ENCODE results near the gene SPAST. TPM values are rescaled to one million over a fixed set of nuclear protein-coding genes. Genes with fewer than 3 reads are reported as not detected.

SPAST gene
- total and polyA plus RNA-seq, 9 of the 15 experiments (the other 6 are each of a cell fraction or from before 2014, with no cell fraction given): 7.4 to 37.0 (median 19.0) TPM

DNA sequence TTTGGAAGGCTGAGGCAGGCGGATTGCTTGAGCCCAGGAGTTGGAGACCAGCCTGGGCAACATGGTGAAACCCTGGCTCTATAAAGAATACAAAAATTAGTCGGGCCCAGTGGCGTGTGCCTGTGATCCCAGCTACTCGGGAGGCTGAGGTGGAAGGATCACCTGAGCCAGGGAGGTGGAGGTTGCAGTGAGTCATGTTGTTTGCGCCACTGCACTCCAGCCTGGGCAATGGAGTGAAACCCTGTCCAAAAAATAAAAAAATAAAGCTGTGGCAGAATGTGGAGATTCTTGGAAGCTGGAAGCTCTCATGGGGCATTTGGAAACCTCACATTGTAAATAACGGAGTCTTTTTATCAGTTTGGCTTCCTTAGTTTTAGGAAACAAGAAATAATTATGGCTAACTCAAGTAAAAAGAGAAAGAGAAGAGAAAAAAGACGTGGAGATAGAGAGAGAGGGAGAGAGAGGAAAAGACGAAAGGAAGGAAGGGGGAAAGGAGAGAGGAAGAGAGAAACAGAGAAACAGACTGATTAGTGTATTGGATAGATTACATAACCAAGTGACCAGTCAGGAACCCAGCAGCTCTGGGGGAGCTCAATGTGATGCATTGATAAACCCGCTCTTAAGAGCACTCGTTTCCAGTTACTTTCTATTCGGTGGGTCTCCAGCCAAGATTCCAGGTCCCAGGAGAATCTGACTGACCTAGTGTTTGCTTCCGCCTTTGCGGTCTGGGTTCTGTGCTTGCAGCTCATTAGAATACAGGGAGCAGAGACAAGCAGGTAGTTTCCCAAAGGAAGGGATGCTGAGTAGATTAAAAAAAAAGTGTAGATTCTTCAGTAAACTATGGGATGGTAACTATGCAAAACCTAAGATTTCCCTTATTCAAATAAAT, 1.1 kb upstream of the SPAST start (continued):
- TF ChIP-seq, protein P1, sequence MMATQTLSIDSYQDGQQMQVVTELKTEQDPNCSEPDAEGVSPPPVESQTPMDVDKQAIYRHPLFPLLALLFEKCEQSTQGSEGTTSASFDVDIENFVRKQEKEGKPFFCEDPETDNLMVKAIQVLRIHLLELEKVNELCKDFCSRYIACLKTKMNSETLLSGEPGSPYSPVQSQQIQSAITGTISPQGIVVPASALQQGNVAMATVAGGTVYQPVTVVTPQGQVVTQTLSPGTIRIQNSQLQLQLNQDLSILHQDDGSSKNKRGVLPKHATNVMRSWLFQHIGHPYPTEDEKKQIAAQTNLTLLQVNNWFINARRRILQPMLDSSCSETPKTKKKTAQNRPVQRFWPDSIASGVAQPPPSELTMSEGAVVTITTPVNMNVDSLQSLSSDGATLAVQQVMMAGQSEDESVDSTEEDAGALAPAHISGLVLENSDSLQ (IDR thresholded peaks at IDR 0.05): no peak
- no peak for TF ChIP-seq ARNT (IDR thresholded peaks at IDR 0.05)
- TF ChIP-seq, protein P2, sequence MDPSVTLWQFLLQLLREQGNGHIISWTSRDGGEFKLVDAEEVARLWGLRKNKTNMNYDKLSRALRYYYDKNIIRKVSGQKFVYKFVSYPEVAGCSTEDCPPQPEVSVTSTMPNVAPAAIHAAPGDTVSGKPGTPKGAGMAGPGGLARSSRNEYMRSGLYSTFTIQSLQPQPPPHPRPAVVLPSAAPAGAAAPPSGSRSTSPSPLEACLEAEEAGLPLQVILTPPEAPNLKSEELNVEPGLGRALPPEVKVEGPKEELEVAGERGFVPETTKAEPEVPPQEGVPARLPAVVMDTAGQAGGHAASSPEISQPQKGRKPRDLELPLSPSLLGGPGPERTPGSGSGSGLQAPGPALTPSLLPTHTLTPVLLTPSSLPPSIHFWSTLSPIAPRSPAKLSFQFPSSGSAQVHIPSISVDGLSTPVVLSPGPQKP (CRISPR knock-in tag; IDR thresholded peaks at IDR 0.05): no peak
- TF ChIP-seq, protein P3, sequence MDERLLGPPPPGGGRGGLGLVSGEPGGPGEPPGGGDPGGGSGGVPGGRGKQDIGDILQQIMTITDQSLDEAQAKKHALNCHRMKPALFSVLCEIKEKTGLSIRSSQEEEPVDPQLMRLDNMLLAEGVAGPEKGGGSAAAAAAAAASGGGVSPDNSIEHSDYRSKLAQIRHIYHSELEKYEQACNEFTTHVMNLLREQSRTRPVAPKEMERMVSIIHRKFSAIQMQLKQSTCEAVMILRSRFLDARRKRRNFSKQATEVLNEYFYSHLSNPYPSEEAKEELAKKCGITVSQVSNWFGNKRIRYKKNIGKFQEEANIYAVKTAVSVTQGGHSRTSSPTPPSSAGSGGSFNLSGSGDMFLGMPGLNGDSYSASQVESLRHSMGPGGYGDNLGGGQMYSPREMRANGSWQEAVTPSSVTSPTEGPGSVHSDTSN (CRISPR knock-in tag; IDR thresholded peaks at IDR 0.05; ENCODE audit: low read depth): no peak
- TF ChIP-seq, protein P3 (tag; conservative IDR thresholded peaks at IDR 0.05; ENCODE audit: low read depth): no peak
- TF ChIP-seq, protein P4, sequence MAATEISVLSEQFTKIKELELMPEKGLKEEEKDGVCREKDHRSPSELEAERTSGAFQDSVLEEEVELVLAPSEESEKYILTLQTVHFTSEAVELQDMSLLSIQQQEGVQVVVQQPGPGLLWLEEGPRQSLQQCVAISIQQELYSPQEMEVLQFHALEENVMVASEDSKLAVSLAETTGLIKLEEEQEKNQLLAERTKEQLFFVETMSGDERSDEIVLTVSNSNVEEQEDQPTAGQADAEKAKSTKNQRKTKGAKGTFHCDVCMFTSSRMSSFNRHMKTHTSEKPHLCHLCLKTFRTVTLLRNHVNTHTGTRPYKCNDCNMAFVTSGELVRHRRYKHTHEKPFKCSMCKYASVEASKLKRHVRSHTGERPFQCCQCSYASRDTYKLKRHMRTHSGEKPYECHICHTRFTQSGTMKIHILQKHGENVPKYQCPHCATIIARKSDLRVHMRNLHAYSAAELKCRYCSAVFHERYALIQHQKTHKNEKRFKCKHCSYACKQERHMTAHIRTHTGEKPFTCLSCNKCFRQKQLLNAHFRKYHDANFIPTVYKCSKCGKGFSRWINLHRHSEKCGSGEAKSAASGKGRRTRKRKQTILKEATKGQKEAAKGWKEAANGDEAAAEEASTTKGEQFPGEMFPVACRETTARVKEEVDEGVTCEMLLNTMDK (IDR thresholded peaks at IDR 0.05; ENCODE audit: borderline replicate concordance, insufficient read depth, low read depth, low read length, poor library complexity, severe bottlenecking): no peak

Data from K562 (cell line).